ENCODE results near the gene OTULINL. TPM values are rescaled to one million over a fixed set of nuclear protein-coding genes. Genes with fewer than 3 reads are reported as not detected.

OTULINL gene
- polyA plus RNA-seq, 1 donor = 10.9 TPM

- no peak for DNase-seq
These were observed 18.0 kb downstream of the OTULINL start for GRCh38 chr5:14599476-14600127.

GRCh38 chr5:14600846-14601245 lies 19.3 kb downstream of the OTULINL start:
- DNase-seq = no peak

- no peak for DNase-seq
These were observed 21.5 kb downstream of the OTULINL start for GRCh38 chr5:14603141-14603540.

GRCh38 chr5:14607104-14607503 lies 25.5 kb downstream of the OTULINL start:
- no peak for DNase-seq

GRCh38 chr5:14608169-14608568 lies 26.6 kb downstream of the OTULINL start:
- DNase-seq = no peak

GRCh38 chr5:14611737-14612136 lies 30.1 kb downstream of the OTULINL start:
- DNase-seq = no peak

GRCh38 chr5:14614490-14614889 lies 32.9 kb downstream of the OTULINL start:
- DNase-seq = no peak

GRCh38 chr5:14615365-14615764 lies 33.8 kb downstream of the OTULINL start:
- no peak for DNase-seq

- DNase-seq = no peak
These were observed 35.8 kb downstream of the OTULINL start for GRCh38 chr5:14617441-14617840.

GRCh38 chr5:14627270-14627669 lies 45.7 kb downstream of the OTULINL start:
- DNase-seq = no peak

- peak; percentile 62 for DNase-seq
These were observed 46.8 kb downstream of the OTULINL start for GRCh38 chr5:14628346-14628745.

GRCh38 chr5:14630671-14631070 lies 49.1 kb downstream of the OTULINL start:
- DNase-seq = no peak

GRCh38 chr5:14635656-14636055 lies 54.1 kb downstream of the OTULINL start:
- DNase-seq = no peak

- DNase-seq = no peak
These were observed 59.2 kb downstream of the OTULINL start for GRCh38 chr5:14640765-14641164.

- DNase-seq = no peak
These were observed 63.1 kb downstream of the OTULINL start for GRCh38 chr5:14644623-14645237.

- DNase-seq = no peak
These were observed 68.5 kb downstream of the OTULINL start for GRCh38 chr5:14650052-14650451.

- no peak for DNase-seq
These were observed 73.7 kb downstream of the OTULINL start for GRCh38 chr5:14655146-14655741.

GRCh38 chr5:14656898-14657297 lies 75.3 kb downstream of the OTULINL start:
- no peak for DNase-seq

GRCh38 chr5:14659821-14660607 lies 78.4 kb downstream of the OTULINL start:
- DNase-seq = no peak

- no peak for DNase-seq
These were observed 79.2 kb downstream of the OTULINL start for GRCh38 chr5:14660833-14661232.

Measured in left kidney (tissue), 2 donors.